ENCODE results near the gene USP21. TPM values are rescaled to one million over a fixed set of nuclear protein-coding genes. Genes with fewer than 3 reads are reported as not detected.

Gene USP21
- polyA plus RNA-seq, 1 donor from 2014 or later, result 20.2 TPM

DNA sequence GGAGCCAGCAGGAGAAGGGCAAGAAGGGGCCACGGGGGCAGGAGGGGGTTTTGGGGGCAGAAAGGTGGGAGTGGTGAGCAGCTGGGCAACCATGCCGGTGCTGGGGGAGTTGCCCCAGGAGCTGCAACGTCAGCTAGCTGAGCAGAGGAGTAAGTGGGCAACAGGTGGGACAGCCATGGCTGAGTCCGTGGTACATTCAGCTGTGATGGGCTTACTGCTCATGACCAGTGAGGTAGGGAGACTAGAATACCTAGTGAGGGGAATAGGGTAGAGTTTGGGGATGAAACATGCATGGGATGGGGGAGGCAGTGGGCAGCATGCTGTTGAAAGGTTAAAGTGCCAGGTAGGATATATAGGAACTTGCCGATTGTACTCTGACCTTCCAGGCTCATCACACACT lies 2.4 kb downstream of the USP21 start:
- Histone ChIP-seq H3K9ac (ENCODE audit: low read length) (no peak overlapping the region), H3K79me2 (replicated peaks; ENCODE audit: insufficient read depth, low read length) (peaks cover 11% of the 10 kb centered on the region), H2AFZ (ENCODE audit: low read depth, low read length) (no peak overlapping the region), H4K20me1 (ENCODE audit: insufficient read depth) (no peaks in the 10 kb centered on the region), H3K4me3 (ENCODE audit: low read length) (no peak overlapping the region), H3K4me2 (ENCODE audit: low read length) (no peak overlapping the region), H3K9me2 (ENCODE audit: insufficient read depth, low read length) (no peaks in the 10 kb centered on the region), H3K27ac (ENCODE audit: low read length) (no peak overlapping the region), H3F3A (ENCODE audit: insufficient read depth, low read length, poor library complexity, severe bottlenecking) (no peaks in the 10 kb centered on the region), H3K9me3 (ENCODE audit: low read length) (no peaks in the 10 kb centered on the region), H3K36me3 (ENCODE audit: insufficient read depth, low read length) (no peaks in the 10 kb centered on the region), H3K27me3 (ENCODE audit: insufficient read depth, low read depth, low read length) (no peaks in the 10 kb centered on the region)
- no peak for TF ChIP-seq SMC3 (conservative IDR thresholded peaks at IDR 0.05; ENCODE audit: poor library complexity)
- no peak for TF ChIP-seq REST (IDR thresholded peaks at IDR 0.05; ENCODE audit: borderline replicate concordance)
- no peak for TF ChIP-seq EZH2 (IDR thresholded peaks at IDR 0.05; ENCODE audit: borderline replicate concordance, insufficient read depth, low read length, poor library complexity, severe bottlenecking)
- no peak for TF ChIP-seq MXI1 (conservative IDR thresholded peaks at IDR 0.05; ENCODE audit: poor library complexity, severe bottlenecking)
- TF ChIP-seq TAF1 (IDR thresholded peaks at IDR 0.05; ENCODE audit: low read depth), result no peak
- no peak for TF ChIP-seq RAD21 (conservative IDR thresholded peaks at IDR 0.05)
- TF ChIP-seq POLR2AphosphoS5 (IDR thresholded peaks at IDR 0.05), result no peak
- TF ChIP-seq EP300 (conservative IDR thresholded peaks at IDR 0.05; ENCODE audit: poor library complexity, severe bottlenecking), result no peak
- TF ChIP-seq, protein P1, sequence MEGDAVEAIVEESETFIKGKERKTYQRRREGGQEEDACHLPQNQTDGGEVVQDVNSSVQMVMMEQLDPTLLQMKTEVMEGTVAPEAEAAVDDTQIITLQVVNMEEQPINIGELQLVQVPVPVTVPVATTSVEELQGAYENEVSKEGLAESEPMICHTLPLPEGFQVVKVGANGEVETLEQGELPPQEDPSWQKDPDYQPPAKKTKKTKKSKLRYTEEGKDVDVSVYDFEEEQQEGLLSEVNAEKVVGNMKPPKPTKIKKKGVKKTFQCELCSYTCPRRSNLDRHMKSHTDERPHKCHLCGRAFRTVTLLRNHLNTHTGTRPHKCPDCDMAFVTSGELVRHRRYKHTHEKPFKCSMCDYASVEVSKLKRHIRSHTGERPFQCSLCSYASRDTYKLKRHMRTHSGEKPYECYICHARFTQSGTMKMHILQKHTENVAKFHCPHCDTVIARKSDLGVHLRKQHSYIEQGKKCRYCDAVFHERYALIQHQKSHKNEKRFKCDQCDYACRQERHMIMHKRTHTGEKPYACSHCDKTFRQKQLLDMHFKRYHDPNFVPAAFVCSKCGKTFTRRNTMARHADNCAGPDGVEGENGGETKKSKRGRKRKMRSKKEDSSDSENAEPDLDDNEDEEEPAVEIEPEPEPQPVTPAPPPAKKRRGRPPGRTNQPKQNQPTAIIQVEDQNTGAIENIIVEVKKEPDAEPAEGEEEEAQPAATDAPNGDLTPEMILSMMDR (IDR thresholded peaks at IDR 0.05; ENCODE audit: poor library complexity, severe bottlenecking), result no peak

GRCh38 chr1:161162052-161162451 lies 2.8 kb downstream of the USP21 start:
- Histone ChIP-seq H3K27me3 (ENCODE audit: insufficient read depth, low read depth, low read length) (no peaks in the 10 kb centered on the region), H3K79me2 (replicated peaks; ENCODE audit: insufficient read depth, low read length) (peaks cover 11% of the 10 kb centered on the region), H3K9me2 (ENCODE audit: insufficient read depth, low read length) (no peaks in the 10 kb centered on the region), H3F3A (ENCODE audit: insufficient read depth, low read length, poor library complexity, severe bottlenecking) (no peaks in the 10 kb centered on the region), H4K20me1 (ENCODE audit: insufficient read depth) (no peaks in the 10 kb centered on the region), H3K9me3 (ENCODE audit: low read length) (no peaks in the 10 kb centered on the region), H2AFZ (ENCODE audit: low read depth, low read length) (no peak overlapping the region), H3K9ac (ENCODE audit: low read length) (no peak overlapping the region), H3K27ac (ENCODE audit: low read length) (no peak overlapping the region), H3K4me3 (ENCODE audit: low read length) (no peak overlapping the region), H3K36me3 (ENCODE audit: insufficient read depth, low read length) (no peaks in the 10 kb centered on the region), H3K4me2 (ENCODE audit: low read length) (no peak overlapping the region)
- no peak for TF ChIP-seq MXI1 (conservative IDR thresholded peaks at IDR 0.05; ENCODE audit: poor library complexity, severe bottlenecking)
- no peak for TF ChIP-seq RAD21 (conservative IDR thresholded peaks at IDR 0.05)
- no peak for TF ChIP-seq POLR2AphosphoS5 (IDR thresholded peaks at IDR 0.05)
- no peak for TF ChIP-seq REST (IDR thresholded peaks at IDR 0.05; ENCODE audit: borderline replicate concordance)
- no peak for TF ChIP-seq EZH2 (IDR thresholded peaks at IDR 0.05; ENCODE audit: borderline replicate concordance, insufficient read depth, low read length, poor library complexity, severe bottlenecking)

Data from neural cell (in vitro differentiated cells).